GM12801 (cell line): Measurements from ENCODE around the gene RP9.

Source experiments
- CTCF ChIP-seq: IDR thresholded peaks from one replicate; pipeline ENCODE4 v1.5.1; 2011; ENCODE audit warnings: control low read depth; ENCODE audit not compliant: insufficient read length; ENCODE audit errors: extremely low read depth

RP9 gene

GRCh38 chr7:33127085-33127484, 17.9 kb upstream of the RP9 start:
- no peak for TF ChIP-seq CTCF

DNA sequence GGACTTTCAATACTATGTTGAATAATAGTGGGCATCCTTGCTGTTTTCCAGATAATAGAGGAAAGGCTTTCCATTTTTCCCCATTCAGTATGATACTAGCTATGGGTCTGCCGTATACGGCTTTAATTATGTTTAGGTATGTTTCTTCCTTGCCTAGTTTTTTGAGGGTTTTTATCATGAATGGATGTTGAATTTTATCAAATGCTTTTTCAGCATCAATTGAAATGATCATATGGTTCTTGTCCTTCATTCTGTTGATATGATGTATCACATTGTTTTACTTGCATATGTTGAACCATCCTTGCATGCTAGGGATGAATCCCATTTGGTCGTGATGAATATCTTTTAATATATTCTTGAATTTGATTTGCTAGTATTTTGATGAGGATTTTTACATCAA, 9.2 kb upstream of the RP9 start:
- TF ChIP-seq CTCF, result no peak

- TF ChIP-seq CTCF, result no peak
Measured at GRCh38 chr7:33114976-33115375, 5.8 kb upstream of the RP9 start.

DNA sequence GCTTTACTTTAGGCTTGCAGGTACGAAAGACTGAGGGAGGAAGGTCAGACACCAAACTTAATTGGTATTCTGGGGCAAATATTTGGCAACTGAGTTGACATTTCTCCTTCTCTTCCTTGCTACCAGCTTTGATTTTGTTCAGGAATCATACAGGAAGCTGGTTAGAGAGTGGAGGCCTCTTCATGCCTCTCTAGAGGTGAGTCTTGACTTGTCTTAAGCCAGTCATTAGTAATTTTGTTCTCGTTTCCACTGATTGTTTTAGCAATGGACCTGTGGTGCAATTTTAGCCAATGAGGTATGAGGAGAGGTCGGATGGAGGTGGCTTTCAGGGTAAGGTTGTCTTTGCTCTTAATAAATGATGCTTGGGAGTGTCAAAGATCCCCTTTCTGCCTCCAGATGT, 2.4 kb upstream of the RP9 start:
- TF ChIP-seq CTCF, result no peak

GRCh38 chr7:33109758-33110238, 594 bp upstream of the RP9 start:
- TF ChIP-seq CTCF, result no peak

DNA sequence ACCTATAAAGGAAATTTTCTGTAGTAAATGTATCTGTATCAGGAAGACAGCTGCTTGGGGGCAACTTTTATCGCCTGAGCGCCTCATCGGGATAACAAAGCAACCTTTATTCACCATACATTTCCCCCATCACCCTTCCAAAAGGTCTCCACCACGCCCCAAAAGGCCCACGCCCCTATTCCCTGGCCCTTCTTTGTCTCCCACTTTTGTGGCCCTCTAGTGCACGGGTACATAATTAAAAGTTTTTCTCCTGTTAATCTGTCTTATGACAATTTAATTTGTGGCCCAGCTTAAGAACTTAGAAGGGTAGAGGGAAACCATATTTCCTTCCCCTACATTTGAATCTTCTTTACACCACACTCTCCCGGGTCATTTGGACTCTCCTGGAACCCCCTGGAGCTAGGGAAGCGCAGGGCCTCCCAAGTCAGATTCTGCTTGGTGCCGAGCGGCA, 625 bp downstream of the RP9 start:
- TF ChIP-seq CTCF, result no peak

DNA sequence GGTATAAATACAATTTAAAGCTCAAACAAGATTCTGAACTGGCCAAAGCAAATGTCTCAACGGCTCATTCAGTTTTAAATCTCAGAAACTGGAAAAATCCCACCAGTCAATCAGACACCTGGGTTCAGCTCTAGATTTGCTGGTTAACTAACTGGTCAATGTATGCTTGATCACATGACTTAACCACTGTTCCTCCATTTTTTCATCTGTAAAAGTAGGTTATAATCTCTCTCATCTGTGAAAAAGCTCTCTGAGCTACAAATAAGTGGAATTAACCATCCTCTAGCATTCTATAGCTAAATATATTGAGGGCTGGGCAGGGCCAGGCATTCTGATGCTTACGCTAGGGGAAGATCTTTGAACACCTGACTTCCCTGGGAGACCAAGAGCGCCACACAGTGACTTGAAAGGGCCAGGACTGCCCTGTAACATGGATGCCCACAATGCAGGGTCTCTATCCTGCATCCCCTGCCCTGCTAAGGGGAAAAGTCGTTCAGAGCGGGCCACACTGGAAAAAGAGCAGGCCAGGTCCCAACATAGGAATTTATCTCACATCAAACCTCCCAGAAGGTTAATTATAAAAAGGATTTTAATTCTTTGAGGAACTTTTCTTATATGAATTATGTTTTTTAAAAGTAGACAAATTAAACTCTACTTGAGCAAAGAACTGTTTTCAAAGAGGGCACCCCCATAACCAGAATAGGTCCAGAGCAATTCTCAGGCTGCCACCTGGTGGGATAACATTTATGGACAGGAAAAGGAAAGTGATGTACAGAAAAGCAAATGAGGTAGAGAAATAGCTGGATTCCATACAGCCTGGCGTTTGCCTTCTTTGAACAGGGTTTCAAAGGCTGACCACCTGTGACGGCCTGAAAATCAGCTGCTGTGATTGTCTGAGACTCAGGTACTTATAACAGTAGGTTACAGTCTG, 1.8 kb downstream of the RP9 start:
- no peak for TF ChIP-seq CTCF
